ENCODE measurements around the gene MON1A.

Gene MON1A

GRCh38 chr3:49942651-49943050 is 13.0 kb upstream of the MON1A start (continued):
- TF ChIP-seq ZBTB21 (tag by site-specific recombination; IDR thresholded peaks at IDR 0.05) (no peak), EGR2 (tag by site-specific recombination; IDR thresholded peaks at IDR 0.05; ENCODE audit: low read depth) (no peak)

GRCh38 chr3:49940667-49941249 is 11.1 kb upstream of the MON1A start:
- POLR2A ChIA-PET, result interaction anchor here (0.6 to 2.5 kb wide), 9 partner anchors 9 to 1010 kb away, joined by 3 to 43 read pairs (median 9); partner anchors contain the start of genes IP6K1 and MON1A
- Histone ChIP-seq H3K4me3 (ENCODE audit: low read depth, low read length) (peak overlapping the region; percentile 99), H3K4me1 (ENCODE audit: control insufficient read depth, insufficient read depth, low read length) (no peaks in the 10 kb centered on the region), H3K27ac (ENCODE audit: extremely low read depth, low read depth, low read length) (peak overlapping the region; percentile 81), H3K9me3 (ENCODE audit: control insufficient read depth, insufficient read depth, low read depth, low read length) (no peaks in the 10 kb centered on the region), H3K36me3 (ENCODE audit: control insufficient read depth in 2 of 2, insufficient read depth in 1 of 2, low read length in 2 of 2) (peaks cover 6 to 12% of the 10 kb centered on the region in 2 experiments; a peak in 2 of 3 replicates)
- TF ChIP-seq ZNF202 (tag by site-specific recombination; IDR thresholded peaks at IDR 0.05; ENCODE audit: borderline replicate concordance), result no peak
- TF ChIP-seq ZNF362 (tag by site-specific recombination; IDR thresholded peaks at IDR 0.05), result peak; percentile 78
- no peak for TF ChIP-seq TCF7L2 (IDR thresholded peaks at IDR 0.05; ENCODE audit: borderline replicate concordance, low read depth, low read length)
- 0 out of 2 replicates have a peak, but pooled peaks have one; percentile 6 for TF ChIP-seq ZBTB17 (tag by site-specific recombination; IDR thresholded peaks at IDR 0.05)
- CTCF ChIA-PET, result interaction anchor here (1.1 to 1.3 kb wide), 2 partner anchors 10 to 57 kb away, joined by 3 read pairs; no protein-coding TSS in a partner anchor

GRCh38 chr3:49939858-49940666 is 10.5 kb upstream of the MON1A start, which contains the start of gene RBM6:
RBM6 (plus strand) TSS chr3:49940150; CDS start chr3:49962642, 22,492 bp downstream.
- ChIA-PET CTCF (interaction anchor here (0.6 to 1.3 kb wide), 5 partner anchors 9 to 1589 kb away, joined by 3 read pairs; no protein-coding TSS in a partner anchor), POLR2A (interaction anchor here (0.6 to 2.5 kb wide), 10 partner anchors 9 to 204 kb away, joined by 3 to 43 read pairs (median 4); partner anchors contain the start of genes IP6K1 and MON1A)
- Histone ChIP-seq H3K36me3 (ENCODE audit: control insufficient read depth in 2 of 2, insufficient read depth in 1 of 2, low read length in 2 of 2) (peaks cover 6 to 12% of the 10 kb centered on the region in 2 experiments; a peak in 2 of 3 replicates), H3K4me3 (ENCODE audit: low read depth, low read length) (peak within 1 kb of the TSS; percentile 99), H3K27ac (ENCODE audit: extremely low read depth, low read depth, low read length) (peak within 1 kb of the TSS; percentile 81), H3K9me3 (ENCODE audit: control insufficient read depth, insufficient read depth, low read depth, low read length) (no peaks in the 10 kb centered on the region), H3K4me1 (ENCODE audit: control insufficient read depth, insufficient read depth, low read length) (no peaks in the 10 kb centered on the region)
- TF ChIP-seq ZNF223 (tag by site-specific recombination; IDR thresholded peaks at IDR 0.05) (no peak), ZNF18 (tag by site-specific recombination; IDR thresholded peaks at IDR 0.05) (0 out of 2 replicates have a peak, but pooled peaks have one; percentile 12), SALL2 (tag by site-specific recombination; IDR thresholded peaks at IDR 0.05; ENCODE audit: borderline replicate concordance) (no peak), HOXA7 (CRISPR knock-in tag; IDR thresholded peaks at IDR 0.05; ENCODE audit: borderline replicate concordance) (no peak), ZNF660 (tag by site-specific recombination; IDR thresholded peaks at IDR 0.05) (peak; percentile 71), ZNF501 (tag by site-specific recombination; IDR thresholded peaks at IDR 0.05) (peak; percentile 92), ZFP37 (tag by site-specific recombination; IDR thresholded peaks at IDR 0.05) (peak; percentile 74; the same call in 1 of the 2 replicates), ZNF677 (tag by site-specific recombination; IDR thresholded peaks at IDR 0.05) (peak; percentile 94), ZNF626 (tag by site-specific recombination; IDR thresholded peaks at IDR 0.05) (no peak), ZSCAN16 (tag by site-specific recombination; IDR thresholded peaks at IDR 0.05) (no peak), CTCF (tag by site-specific recombination; IDR thresholded peaks at IDR 0.05) (peak; percentile 71), ZNF404 (tag by site-specific recombination; IDR thresholded peaks at IDR 0.05) (no peak), EGR2 (tag by site-specific recombination; IDR thresholded peaks at IDR 0.05; ENCODE audit: low read depth) (no peak), ZSCAN30 (tag by site-specific recombination; IDR thresholded peaks at IDR 0.05) (0 out of 2 replicates have a peak, but pooled peaks have one; percentile 56), MEIS1 (CRISPR knock-in tag; IDR thresholded peaks at IDR 0.05; ENCODE audit: borderline replicate concordance) (no peak), ZNF350 (tag by site-specific recombination; IDR thresholded peaks at IDR 0.05) (no peak), ZNF645 (tag by site-specific recombination; IDR thresholded peaks at IDR 0.05) (no peak), SP2 (tag by site-specific recombination; IDR thresholded peaks at IDR 0.05) (peak; percentile 85), ZNF354C (tag by site-specific recombination; IDR thresholded peaks at IDR 0.05; ENCODE audit: borderline replicate concordance, low read depth) (no peak)
